NB4 (cell line): Measurements from ENCODE around the gene AMPH.

Experiments used
- DNase-seq: peaks from one replicate; pipeline ENCODE4 v3.0.0; 2010; ENCODE audit warnings: low read depth
- H3K4me3 ChIP-seq: one replicate; pipeline ENCODE4 v1.5.1; 2011; ENCODE audit warnings: mild to moderate bottlenecking, low read depth, low read length, moderate library complexity
- MYC ChIP-seq: IDR thresholded peaks from 2 replicates; pipeline ENCODE4 v1.6.1; 2011; ENCODE audit warnings: low read depth, low read length
- POLR2A ChIP-seq: IDR thresholded peaks from 2 replicates; pipeline ENCODE4 v1.6.1; 2011; ENCODE audit warnings: mild to moderate bottlenecking; ENCODE audit not compliant: insufficient read length; ENCODE audit errors: extremely low read depth
- TF ChIP-seq, protein P1 (sequence below): IDR thresholded peaks from one replicate; pipeline ENCODE4 v1.5.1; 2012; ENCODE audit warnings: low read depth, low read length
- TF ChIP-seq, protein P2 (sequence below): IDR thresholded peaks from 2 replicates; pipeline ENCODE4 v1.6.1; 2011; ENCODE audit warnings: low read depth, low read length

The AMPH gene

DNA sequence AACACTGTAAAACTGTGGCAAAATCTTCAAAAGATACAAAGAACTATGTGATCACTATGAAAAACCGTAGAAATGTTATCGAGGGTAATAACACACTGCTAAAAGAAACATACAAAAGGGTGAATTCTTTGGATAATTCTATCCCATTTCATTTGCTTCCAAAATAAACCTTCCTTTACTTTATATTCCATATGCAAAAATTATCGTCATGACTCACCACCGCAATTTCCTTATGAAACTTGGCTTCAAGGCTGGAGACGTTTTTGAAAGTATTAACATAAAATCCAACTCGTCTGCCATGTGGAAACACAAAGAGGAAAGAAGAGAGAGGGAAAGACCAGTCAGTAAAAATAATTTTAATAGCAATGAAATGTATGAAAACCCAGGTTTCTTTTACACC, 165.2 kb downstream of the AMPH start:
- no peak overlapping the region for H3K4me3 ChIP-seq
- TF ChIP-seq, protein P1, sequence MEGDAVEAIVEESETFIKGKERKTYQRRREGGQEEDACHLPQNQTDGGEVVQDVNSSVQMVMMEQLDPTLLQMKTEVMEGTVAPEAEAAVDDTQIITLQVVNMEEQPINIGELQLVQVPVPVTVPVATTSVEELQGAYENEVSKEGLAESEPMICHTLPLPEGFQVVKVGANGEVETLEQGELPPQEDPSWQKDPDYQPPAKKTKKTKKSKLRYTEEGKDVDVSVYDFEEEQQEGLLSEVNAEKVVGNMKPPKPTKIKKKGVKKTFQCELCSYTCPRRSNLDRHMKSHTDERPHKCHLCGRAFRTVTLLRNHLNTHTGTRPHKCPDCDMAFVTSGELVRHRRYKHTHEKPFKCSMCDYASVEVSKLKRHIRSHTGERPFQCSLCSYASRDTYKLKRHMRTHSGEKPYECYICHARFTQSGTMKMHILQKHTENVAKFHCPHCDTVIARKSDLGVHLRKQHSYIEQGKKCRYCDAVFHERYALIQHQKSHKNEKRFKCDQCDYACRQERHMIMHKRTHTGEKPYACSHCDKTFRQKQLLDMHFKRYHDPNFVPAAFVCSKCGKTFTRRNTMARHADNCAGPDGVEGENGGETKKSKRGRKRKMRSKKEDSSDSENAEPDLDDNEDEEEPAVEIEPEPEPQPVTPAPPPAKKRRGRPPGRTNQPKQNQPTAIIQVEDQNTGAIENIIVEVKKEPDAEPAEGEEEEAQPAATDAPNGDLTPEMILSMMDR = no peak
- TF ChIP-seq POLR2A (no peak), MYC (no peak)
- TF ChIP-seq, protein P2, sequence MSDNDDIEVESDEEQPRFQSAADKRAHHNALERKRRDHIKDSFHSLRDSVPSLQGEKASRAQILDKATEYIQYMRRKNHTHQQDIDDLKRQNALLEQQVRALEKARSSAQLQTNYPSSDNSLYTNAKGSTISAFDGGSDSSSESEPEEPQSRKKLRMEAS = no peak
- no peak for DNase-seq

DNA sequence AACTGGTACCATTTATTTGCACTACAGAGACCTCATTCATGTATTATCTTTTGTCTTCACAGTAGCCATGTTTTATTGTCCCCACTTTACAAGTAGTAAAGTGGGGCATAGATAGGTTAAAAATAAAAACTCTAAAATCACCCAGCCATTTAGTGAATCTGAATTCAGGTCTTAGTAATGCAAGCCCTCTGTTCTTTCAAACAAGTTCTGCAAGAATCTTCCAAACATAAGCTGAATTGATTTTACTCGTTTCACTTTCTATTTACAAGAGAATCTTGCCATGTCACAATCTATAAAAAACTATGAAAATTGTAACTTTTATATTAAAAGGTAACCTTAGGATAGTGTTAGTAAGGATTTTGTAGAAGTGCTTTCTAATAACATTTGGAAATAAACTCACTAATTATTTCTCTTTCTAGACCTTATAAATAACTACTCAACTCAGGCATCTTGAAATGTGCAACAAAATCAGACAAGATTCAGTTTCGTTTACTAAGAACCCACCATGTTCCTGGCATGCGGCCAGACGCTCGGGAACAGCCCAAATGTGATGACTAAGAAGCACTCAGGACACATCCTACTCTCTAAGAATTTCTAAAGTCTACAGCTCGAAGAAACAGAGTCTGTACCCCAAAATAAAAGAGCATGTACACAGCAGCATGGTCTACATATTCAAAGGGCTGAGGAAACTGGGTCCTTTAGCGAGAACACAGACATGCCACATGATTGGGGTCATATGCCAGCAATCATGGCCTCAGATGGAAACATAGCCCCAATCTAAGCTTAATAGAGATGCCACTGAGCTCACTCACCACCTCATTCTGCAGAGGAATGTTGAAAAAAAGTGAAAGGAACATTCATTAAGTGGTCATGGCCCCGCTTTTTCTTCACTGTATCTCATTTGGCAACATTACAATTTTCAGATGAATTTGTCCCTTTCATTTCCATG, 167.6 kb downstream of the AMPH start:
- TF ChIP-seq, protein P2 = no peak
- no peak for TF ChIP-seq POLR2A
- TF ChIP-seq MYC = no peak
- TF ChIP-seq, protein P1 = no peak

DNA sequence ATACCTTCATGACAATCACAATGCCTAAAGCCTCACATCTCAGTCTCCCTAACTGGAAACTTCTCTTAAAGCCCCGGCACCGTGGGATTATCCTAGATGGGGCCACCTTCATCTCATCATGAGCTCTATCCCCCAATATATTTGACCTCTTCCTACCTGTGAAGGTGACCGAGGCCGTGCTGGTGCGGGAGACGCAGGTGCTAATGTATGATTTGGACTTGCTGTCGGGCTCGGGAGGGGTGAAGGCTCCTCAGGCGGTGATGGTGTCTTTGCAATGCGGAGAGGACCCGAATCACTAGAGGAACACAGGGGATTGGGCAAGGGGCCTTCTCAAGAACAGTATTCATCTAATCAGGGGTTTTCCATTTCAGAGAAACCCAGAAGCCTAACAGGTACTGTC, 168.4 kb downstream of the AMPH start:
- DNase-seq = no peak
- TF ChIP-seq, protein P1 = no peak
- no peak for TF ChIP-seq MYC
- no peak for TF ChIP-seq POLR2A
- TF ChIP-seq, protein P2 = no peak
- no peak overlapping the region for H3K4me3 ChIP-seq

More for the DNA sequence above, 167.6 kb downstream of the AMPH start:
- DNase-seq = peak; percentile 57
- H3K4me3 ChIP-seq = no peak overlapping the region

DNA sequence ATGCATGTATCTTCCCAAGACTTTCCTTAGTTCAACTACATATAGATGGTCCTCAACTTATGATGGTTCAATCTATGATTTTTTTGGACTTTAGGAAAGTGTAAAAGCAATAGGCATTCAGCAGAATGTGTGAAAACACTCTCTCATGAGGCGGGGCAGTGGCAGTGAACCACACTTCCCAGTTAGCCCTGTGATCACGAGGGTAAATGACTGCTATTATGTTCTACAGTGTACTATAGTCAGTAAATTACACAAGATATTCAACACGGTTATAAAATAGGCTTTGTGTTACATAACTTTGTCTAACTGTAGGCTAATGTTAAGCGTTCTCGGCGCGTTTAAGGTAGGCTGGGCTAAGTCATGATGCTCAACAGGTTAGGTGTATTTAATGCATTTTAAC, 169.3 kb downstream of the AMPH start:
- no peak for DNase-seq
- H3K4me3 ChIP-seq = no peak overlapping the region
- TF ChIP-seq, protein P2 = no peak
- TF ChIP-seq, protein P1 = no peak
- TF ChIP-seq MYC = no peak

DNA sequence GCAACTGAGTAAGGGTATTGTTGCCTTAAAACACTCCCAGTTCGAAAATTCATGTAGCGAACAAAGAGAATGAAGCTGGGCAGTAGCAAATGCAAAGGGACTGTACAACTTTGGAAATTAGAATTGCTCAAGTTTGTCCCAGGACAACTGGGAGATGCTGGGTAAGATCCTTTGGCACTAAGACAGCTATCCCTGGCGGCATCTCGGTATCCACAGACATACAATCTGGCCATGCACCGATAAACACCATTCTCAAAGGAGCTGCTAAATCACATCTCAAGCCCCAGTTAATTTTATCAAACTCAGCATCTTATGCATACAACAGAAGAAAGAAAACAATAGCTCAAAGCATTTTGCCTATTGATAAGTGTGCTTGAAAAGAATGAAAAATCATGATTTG, 177.3 kb downstream of the AMPH start:
- DNase-seq = no peak
- TF ChIP-seq, protein P2 = no peak
- TF ChIP-seq POLR2A = no peak
- TF ChIP-seq, protein P1 = no peak
- no peak for TF ChIP-seq MYC
- no peak overlapping the region for H3K4me3 ChIP-seq
